Mucosa of descending colon (tissue), 3 donors: ENCODE results near the gene MX1. TPM values are rescaled to one million over a fixed set of nuclear protein-coding genes. Genes with fewer than 3 reads are reported as not detected.

Experiments used
- ATAC-seq: fragments of 200-7000 bp; cut with Tn5 transposase; one replicate; pipeline ENCODE4 v1.9.1; 2020; ENCODE audit warnings: mild to moderate bottlenecking, moderate library complexity
- DNase-seq, 3 donors: peaks; one replicate each; pipeline ENCODE4 v3.0.0-alpha.2; 2020
- H3K36me3 ChIP-seq: fragments of 200-600 bp; one replicate; pipeline ENCODE4 v1.8.0; 2021; ENCODE audit warnings: low read depth, mild to moderate bottlenecking
- H3K4me1 ChIP-seq: fragments of 200-600 bp; one replicate; pipeline ENCODE4 v1.8.0; 2021; ENCODE audit warnings: low read depth, mild to moderate bottlenecking
- H3K4me3 ChIP-seq: fragments of 200-600 bp; one replicate; pipeline ENCODE4 v1.8.0; 2021; ENCODE audit warnings: mild to moderate bottlenecking
- H3K9me3 ChIP-seq: fragments of 200-600 bp; one replicate; pipeline ENCODE4 v1.8.0; 2021; ENCODE audit warnings: mild to moderate bottlenecking
- CTCF ChIP-seq: fragments of 200-600 bp; IDR thresholded peaks from one replicate; pipeline ENCODE4 v1.8.0; 2022; ENCODE audit warnings: antibody characterized with exemption, mild to moderate bottlenecking
- intact Hi-C, 2 donors: fragments of 100-400 bp; cut with DNase I in 1 of 2; cut with micrococcal nuclease in 1 of 2; formaldehyde crosslinking; loops; one replicate each; pipeline versions ENCODE4 v1.11.0 to v1.11.1; 2022; cut with DNase I, micrococcal nuclease
- total RNA-seq, 3 donors: library from RNA; stranded (reverse); fragmentation: NEBNext Ultra II Directional in 2 of 3; extraction: Animal tissue kit (Norgen Biotek cat#: 25700) in 2 of 3; gene quantifications; one replicate each; pipeline versions ENCODE4 v1.2.1 to v1.2.4, GENCODE V29; 2021 to 2023
- donor health status: DM: no; HTN: no; CAD: no; lungs with moderate emphysema.
- donor health status: DM: no; HTN: no; CAD: no.
- donor health status: DM: no; HTN: yes; CAD: no.

MX1 gene
- total RNA-seq, 3 donors from 2014 or later: 30.7 to 78.5 (median 31.2) TPM

GRCh38 chr21:41443562-41443961 is 17.5 kb downstream of the MX1 start:
- H3K9me3 ChIP-seq: no peaks in the 10 kb centered on the region
- intact Hi-C loops: no loop called here
- ATAC-seq: no peak
- no peaks in the 10 kb centered on the region for H3K4me1 ChIP-seq
- no peak for DNase-seq
- no peak for TF ChIP-seq CTCF
- H3K4me3 ChIP-seq: no peak overlapping the region
- H3K36me3 ChIP-seq: no peaks in the 10 kb centered on the region

DNA sequence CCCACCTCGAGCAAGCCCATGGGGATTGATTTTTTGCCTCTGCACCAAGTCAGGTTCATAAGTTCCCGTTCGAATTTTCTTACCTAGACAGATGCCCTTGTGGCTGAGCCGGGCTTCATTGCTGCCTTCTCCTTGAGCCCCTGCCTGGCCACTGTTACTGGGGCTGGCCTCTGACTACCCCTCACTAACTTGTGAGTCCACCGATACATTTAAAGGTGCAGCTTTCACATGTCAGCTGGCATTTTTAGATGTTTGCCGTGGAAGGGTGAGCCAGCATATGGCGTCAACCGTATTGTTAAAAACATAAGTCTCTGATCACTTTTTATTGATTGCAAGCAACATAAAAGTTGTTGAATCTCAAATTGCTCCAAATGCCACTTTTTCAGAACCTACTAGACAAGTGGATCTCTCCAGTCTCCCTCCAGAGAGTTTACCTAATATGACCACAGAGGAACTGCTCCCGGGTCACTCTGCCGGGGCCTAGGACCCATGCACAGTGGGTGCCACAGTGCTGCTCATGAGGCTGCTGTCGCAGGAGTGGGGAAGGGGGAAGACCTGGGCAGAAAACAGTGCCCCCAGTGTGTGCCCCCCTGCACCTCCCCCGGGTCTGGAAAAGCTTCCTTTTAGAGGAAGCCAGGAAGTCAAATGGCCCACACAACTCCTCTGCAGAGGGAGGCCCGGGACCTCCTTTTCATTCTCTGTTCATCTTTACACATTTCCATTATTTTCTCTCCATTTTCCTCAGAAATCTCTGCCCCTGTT is 18.8 kb downstream of the MX1 start:
- ATAC-seq: no peak
- Histone ChIP-seq H3K9me3 (no peaks in the 10 kb centered on the region), H3K4me3 (no peak overlapping the region), H3K36me3 (no peaks in the 10 kb centered on the region), H3K4me1 (no peaks in the 10 kb centered on the region)
- no peak for DNase-seq
- TF ChIP-seq CTCF: no peak
- intact Hi-C loops: no loop called here

DNA sequence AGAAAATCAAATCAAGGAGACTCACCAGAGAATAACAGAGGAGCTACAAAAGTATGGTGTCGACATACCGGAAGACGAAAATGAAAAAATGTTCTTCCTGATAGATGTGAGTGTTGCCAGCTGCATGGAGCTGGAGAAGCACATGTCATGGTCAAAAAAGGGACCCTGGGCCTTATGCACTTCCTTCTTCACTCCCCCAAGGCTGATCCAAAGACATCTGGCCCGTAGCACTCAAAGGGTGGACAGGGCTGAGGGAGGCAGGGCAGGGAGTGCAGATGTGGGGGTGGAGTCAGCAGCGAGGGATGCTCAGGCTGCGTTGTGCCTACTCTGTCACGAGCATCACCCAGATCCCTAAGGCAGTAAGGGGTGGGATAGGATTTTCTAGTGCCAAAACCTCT is 19.4 kb downstream of the MX1 start:
- TF ChIP-seq CTCF: no peak
- DNase-seq: no peak
- Histone ChIP-seq H3K36me3 (no peaks in the 10 kb centered on the region), H3K4me1 (no peaks in the 10 kb centered on the region), H3K4me3 (no peak overlapping the region), H3K9me3 (no peaks in the 10 kb centered on the region)
- intact Hi-C loops: no loop called here
- no peak for ATAC-seq

DNA sequence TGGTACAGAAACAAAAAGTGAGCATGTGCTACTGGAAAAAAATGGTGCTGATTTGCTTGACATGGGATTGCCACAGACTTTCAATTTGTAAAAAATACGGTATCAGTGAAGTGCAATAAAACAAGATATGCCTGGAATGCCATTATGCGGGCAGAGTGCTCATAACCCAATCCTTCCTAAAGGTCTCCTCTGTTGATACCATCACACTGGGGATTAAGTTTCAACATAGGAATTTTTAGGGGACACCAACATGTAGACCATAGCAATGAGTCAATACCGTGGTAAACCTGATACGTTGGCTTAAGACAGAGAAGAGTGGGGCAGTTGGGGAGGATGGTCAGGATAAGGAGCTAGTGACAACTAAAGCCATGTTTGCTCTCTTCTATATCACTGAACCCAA is 20.5 kb downstream of the MX1 start:
- Histone ChIP-seq H3K9me3 (no peaks in the 10 kb centered on the region), H3K4me3 (no peak overlapping the region), H3K36me3 (no peaks in the 10 kb centered on the region), H3K4me1 (no peaks in the 10 kb centered on the region)
- no peak for TF ChIP-seq CTCF
- ATAC-seq (no peak), DNase-seq (no peak)
- intact Hi-C loops: no loop called here

DNA sequence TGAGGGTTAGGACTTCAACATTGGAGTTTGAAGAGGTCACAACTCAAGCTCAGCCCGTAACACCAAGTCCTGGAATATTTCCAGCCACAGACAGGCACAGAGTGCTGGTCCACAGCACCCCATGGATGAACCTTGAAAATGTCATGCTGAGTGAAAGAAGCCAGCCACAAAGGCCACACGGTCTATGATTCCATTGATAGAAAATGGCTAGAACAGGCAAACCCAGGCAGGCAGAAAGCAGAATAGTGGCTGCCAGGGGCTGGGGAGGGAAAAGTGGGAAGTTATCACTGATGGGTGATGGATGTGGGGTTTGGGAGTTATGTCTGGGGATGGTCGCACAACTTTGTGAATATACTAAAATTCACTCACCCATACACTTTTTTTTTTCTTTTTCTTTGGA is 21.3 kb downstream of the MX1 start:
- intact Hi-C loops: no loop called here
- Histone ChIP-seq H3K9me3 (no peaks in the 10 kb centered on the region), H3K36me3 (no peaks in the 10 kb centered on the region), H3K4me3 (no peak overlapping the region), H3K4me1 (no peaks in the 10 kb centered on the region)
- no peak for DNase-seq
- no peak for ATAC-seq
- no peak for TF ChIP-seq CTCF

DNA sequence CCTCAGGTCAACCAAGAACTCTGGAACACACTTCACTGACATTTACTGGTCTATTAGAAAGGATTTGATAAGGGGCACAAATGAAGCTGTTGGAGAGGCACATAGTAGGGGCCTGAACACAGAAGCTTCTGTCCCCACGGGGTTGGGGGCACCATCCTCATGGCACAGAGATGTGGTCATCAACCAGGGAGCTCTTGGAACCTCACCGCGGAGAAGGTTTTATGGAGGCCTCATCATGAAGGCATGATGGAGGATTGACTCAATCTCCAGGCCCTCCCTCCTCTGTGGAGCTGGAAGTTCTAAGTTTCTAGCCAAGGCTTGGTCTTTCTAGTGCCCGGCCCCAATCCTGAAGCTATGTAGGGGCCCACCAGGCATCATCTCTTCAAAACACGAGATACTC is 23.6 kb downstream of the MX1 start:
- Histone ChIP-seq H3K9me3 (no peaks in the 10 kb centered on the region), H3K4me3 (no peak overlapping the region), H3K36me3 (no peaks in the 10 kb centered on the region), H3K4me1 (no peaks in the 10 kb centered on the region)
- intact Hi-C loops: no loop called here
- ATAC-seq: no peak
- DNase-seq: no peak
- no peak for TF ChIP-seq CTCF
